Neural progenitor cell (in vitro differentiated cells): ENCODE data around the gene ERBB3.

Source experiments
- EZH2phosphoT487 ChIP-seq: fragments of 200-600 bp; sonication (generic); IDR thresholded peaks from 2 replicates; pipeline ENCODE4 v1.6.1; 2017; ENCODE audit warnings: antibody characterized with exemption
- TF ChIP-seq, protein P1 (sequence below): fragments of 200-600 bp; sonication (generic); IDR thresholded peaks from 2 replicates; pipeline ENCODE4 v1.5.1; 2017; ENCODE audit warnings: antibody characterized with exemption, mild to moderate bottlenecking

GRCh38 chr12:56074396-56074795 is 5.6 kb upstream of the ERBB3 start:
- TF ChIP-seq, protein P1, sequence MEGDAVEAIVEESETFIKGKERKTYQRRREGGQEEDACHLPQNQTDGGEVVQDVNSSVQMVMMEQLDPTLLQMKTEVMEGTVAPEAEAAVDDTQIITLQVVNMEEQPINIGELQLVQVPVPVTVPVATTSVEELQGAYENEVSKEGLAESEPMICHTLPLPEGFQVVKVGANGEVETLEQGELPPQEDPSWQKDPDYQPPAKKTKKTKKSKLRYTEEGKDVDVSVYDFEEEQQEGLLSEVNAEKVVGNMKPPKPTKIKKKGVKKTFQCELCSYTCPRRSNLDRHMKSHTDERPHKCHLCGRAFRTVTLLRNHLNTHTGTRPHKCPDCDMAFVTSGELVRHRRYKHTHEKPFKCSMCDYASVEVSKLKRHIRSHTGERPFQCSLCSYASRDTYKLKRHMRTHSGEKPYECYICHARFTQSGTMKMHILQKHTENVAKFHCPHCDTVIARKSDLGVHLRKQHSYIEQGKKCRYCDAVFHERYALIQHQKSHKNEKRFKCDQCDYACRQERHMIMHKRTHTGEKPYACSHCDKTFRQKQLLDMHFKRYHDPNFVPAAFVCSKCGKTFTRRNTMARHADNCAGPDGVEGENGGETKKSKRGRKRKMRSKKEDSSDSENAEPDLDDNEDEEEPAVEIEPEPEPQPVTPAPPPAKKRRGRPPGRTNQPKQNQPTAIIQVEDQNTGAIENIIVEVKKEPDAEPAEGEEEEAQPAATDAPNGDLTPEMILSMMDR, result no peak
- no peak for TF ChIP-seq EZH2phosphoT487
